Peyer's patch (tissue), 4 donors: ENCODE measurements around the gene ADCY9. TPM values are rescaled to one million over a fixed set of nuclear protein-coding genes. Genes with fewer than 3 reads are reported as not detected.
A peak's percentile ranks its signal among the peaks of the same experiment; 100 is the strongest.

Experiments used
- DNase-seq, 3 donors: peaks; one replicate each; pipeline ENCODE4 v3.0.0-alpha.2; 2017 to 2019
- H3K27ac ChIP-seq, 4 donors: fragments of 200-600 bp; sonication (generic); one replicate each; pipeline ENCODE4 v1.5.1; 2016 to 2019
- H3K27me3 ChIP-seq, 2 donors: fragments of 200-600 bp; sonication (generic); one replicate each; pipeline ENCODE4 v1.5.1; 2019
- H3K36me3 ChIP-seq, 3 donors: fragments of 200-600 bp; sonication (generic); one replicate each; pipeline ENCODE4 v1.5.1; 2016 to 2019
- H3K4me1 ChIP-seq, 4 donors: fragments of 200-600 bp; sonication (generic); one replicate each; pipeline ENCODE4 v1.5.1; 2016 to 2019
- H3K4me3 ChIP-seq, 4 donors: fragments of 200-600 bp; sonication (generic); 1 replicate in 3 of 4; 2 replicates in 1 of 4; pipeline ENCODE4 v1.5.1; 2016 to 2019; ENCODE audit warnings: mild to moderate bottlenecking in 1 of 4
- H3K9me3 ChIP-seq, 4 donors: fragments of 200-600 bp; sonication (generic); one replicate each; pipeline ENCODE4 v1.5.1; 2016 to 2019; ENCODE audit warnings: mild to moderate bottlenecking in 1 of 4
- CTCF ChIP-seq, 6 experiments: fragments of 450-650 bp in 4 of 6; fragments of 200-600 bp in 2 of 6; sonication (generic) in 1 of 6; IDR thresholded peaks; one replicate each; pipeline ENCODE4 v1.5.1; 2017 to 2019; ENCODE audit warnings: antibody characterized with exemption in 6 of 6, mild to moderate bottlenecking in 3 of 6, moderate library complexity in 1 of 6
- POLR2A ChIP-seq, 2 donors: fragments of 450-650 bp; IDR thresholded peaks; one replicate each; pipeline ENCODE4 v1.5.1; 2017; ENCODE audit warnings: antibody characterized with exemption in 2 of 2, mild to moderate bottlenecking in 2 of 2, moderate library complexity in 2 of 2
- total RNA-seq, 4 donors: library from RNA; depleted of rRNA; stranded (reverse); fragments of >200 nt; gene quantifications; one replicate each; pipeline ENCODE4 v1.1.0, GENCODE V29; 2016

Gene ADCY9
- total RNA-seq, 4 donors from 2014 or later: 19.8 to 47.3 (median 44.0) TPM

DNA sequence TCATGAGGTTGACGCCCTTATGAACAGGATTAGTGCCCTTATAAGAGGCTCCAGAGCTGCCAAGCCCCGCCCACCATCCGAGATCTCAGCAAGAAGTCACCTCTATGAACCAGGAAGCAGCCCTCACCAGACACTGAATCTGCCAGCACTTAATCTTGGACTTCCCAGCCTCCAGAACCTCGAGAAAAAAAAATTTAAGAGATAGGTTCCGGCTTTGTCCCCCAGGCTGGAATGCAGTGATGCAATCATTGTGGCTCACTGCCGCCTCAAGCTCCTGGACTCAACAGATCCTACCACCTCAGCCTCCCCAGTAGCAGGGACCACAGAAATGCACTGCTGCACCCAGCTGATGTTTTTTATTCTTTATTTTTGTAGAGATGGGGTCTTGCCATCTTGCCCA, 22.5 kb upstream of the ADCY9 start:
- H3K27ac ChIP-seq: no peak overlapping the region
- DNase-seq: no peak
- no peak overlapping the region for H3K4me3 ChIP-seq
- no peaks in the 10 kb centered on the region for H3K27me3 ChIP-seq
- TF ChIP-seq POLR2A (IDR thresholded peaks at IDR 0.05): no peak
- TF ChIP-seq CTCF (IDR thresholded peaks at IDR 0.05): no peak
- no peaks in the 10 kb centered on the region for H3K4me1 ChIP-seq
- H3K9me3 ChIP-seq: no peaks in the 10 kb centered on the region
- no peaks in the 10 kb centered on the region for H3K36me3 ChIP-seq

GRCh38 chr16:4137438-4137837, 21.2 kb upstream of the ADCY9 start:
- no peaks in the 10 kb centered on the region for H3K4me1 ChIP-seq
- H3K27ac ChIP-seq: no peak overlapping the region
- no peaks in the 10 kb centered on the region for H3K27me3 ChIP-seq
- no peak overlapping the region for H3K4me3 ChIP-seq
- no peak for DNase-seq
- H3K36me3 ChIP-seq: no peaks in the 10 kb centered on the region
- H3K9me3 ChIP-seq: no peaks in the 10 kb centered on the region
- no peak for TF ChIP-seq POLR2A (IDR thresholded peaks at IDR 0.05)

GRCh38 chr16:4136229-4136813, 20.1 kb upstream of the ADCY9 start:
- DNase-seq: peak in 2 of 3 donors; percentile 77 to 83
- Histone ChIP-seq H3K27me3 (no peaks in the 10 kb centered on the region), H3K36me3 (no peaks in the 10 kb centered on the region), H3K4me1 (no peaks in the 10 kb centered on the region), H3K4me3 (no peak overlapping the region), H3K27ac (peak overlapping the region in 2 of 4 donors; percentile 27 to 61), H3K9me3 (no peaks in the 10 kb centered on the region)
- no peak for TF ChIP-seq POLR2A (IDR thresholded peaks at IDR 0.05)
- TF ChIP-seq CTCF (IDR thresholded peaks at IDR 0.05): peak in 3 of 6 experiments; percentile 41 to 45 (median 41)

DNA sequence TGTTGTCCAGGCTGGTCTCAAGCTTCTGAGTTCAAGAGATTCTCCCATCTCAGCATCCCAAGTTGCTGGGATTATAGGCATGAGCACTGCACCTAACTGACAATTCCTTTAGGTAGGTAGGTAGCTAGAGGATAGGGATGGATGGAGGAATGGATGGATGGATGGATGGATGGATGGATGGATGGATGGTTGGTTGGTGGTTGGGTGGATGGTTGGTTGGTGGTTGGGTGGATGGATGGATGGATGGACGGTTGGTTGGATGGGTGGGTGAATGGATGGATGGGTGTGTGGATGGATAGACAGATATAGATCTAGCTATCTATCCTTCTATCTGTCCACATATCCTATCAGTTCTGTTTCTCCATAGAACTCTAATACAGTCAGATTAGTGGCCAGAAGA, 19.3 kb upstream of the ADCY9 start:
- Histone ChIP-seq H3K27me3 (no peaks in the 10 kb centered on the region), H3K27ac (peak overlapping the region in 1 of 4 donors; percentile 19), H3K9me3 (no peaks in the 10 kb centered on the region), H3K4me3 (no peak overlapping the region), H3K4me1 (no peaks in the 10 kb centered on the region), H3K36me3 (no peaks in the 10 kb centered on the region)
- no peak for DNase-seq
- TF ChIP-seq POLR2A (IDR thresholded peaks at IDR 0.05): no peak
- TF ChIP-seq CTCF (IDR thresholded peaks at IDR 0.05): no peak

DNA sequence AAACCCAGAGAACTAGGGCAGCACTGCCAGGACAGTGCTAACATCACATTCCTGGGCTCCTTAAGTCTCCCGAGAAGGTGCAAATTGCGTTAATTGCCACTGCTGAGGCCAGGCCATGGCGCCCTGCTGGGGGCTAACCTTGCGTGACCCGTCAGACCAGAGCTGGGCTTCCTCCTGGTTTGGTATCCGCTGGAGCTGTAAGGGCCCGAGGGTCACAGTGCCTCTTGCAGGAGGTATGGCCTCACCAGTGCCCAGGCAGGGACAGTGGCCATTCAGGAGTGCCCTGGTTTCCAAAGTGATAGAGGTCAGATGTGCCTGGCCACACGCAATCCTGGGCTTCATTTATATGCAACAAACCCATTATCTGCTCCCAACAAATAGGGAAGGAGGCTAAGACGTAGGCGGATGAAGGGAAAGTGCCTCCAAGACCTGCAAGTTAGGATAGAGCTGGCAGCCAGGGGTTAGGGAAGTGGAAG, 17.7 kb upstream of the ADCY9 start:
- no peak for DNase-seq
- Histone ChIP-seq H3K36me3 (no peaks in the 10 kb centered on the region), H3K9me3 (no peaks in the 10 kb centered on the region), H3K4me3 (no peak overlapping the region), H3K27me3 (no peaks in the 10 kb centered on the region), H3K27ac (no peak overlapping the region), H3K4me1 (no peaks in the 10 kb centered on the region)
- TF ChIP-seq POLR2A (IDR thresholded peaks at IDR 0.05) (no peak), CTCF (IDR thresholded peaks at IDR 0.05) (no peak)

DNA sequence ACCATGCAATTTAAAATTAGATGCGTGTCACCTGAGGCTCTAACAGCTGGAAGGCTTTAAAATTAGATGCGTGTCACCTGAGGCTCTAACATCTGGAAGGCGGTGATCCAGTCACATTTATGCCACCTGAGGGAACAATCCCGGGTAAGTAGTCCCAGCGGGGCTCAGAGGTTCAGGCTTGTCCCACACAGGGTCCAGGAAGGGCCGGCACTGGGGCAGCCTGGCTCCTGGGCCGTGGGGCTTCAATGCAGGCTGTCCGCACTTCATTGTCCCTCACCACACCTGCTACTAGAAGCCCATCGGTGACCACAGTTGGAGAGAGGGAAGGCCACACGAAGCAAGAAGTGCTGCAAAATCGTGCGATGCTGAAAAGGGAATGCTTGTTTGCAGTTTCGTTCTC, 15.4 kb upstream of the ADCY9 start:
- no peaks in the 10 kb centered on the region for H3K9me3 ChIP-seq
- no peak overlapping the region for H3K27ac ChIP-seq
- no peaks in the 10 kb centered on the region for H3K4me1 ChIP-seq
- TF ChIP-seq CTCF (IDR thresholded peaks at IDR 0.05) (no peak), POLR2A (IDR thresholded peaks at IDR 0.05) (no peak)
- no peak overlapping the region for H3K4me3 ChIP-seq
- DNase-seq: no peak
- H3K36me3 ChIP-seq: no peaks in the 10 kb centered on the region
- H3K27me3 ChIP-seq: no peaks in the 10 kb centered on the region
